ENCODE results near the gene MPV17.
"Not testable (repeated sequence)": the region's sequence is repeated elsewhere in the genome, so short reads cannot be mapped to it uniquely, and the experiment has no call there.

The MPV17 gene

GRCh38 chr2:27322301-27322765 lies 564 bp downstream of the MPV17 start:
- DNase-seq (ENCODE audit: low read depth) = peak; percentile 37

GRCh38 chr2:27320958-27321543 lies 1.8 kb downstream of the MPV17 start:
- DNase-seq (ENCODE audit: low read depth) = no peak

- not testable (repeated sequence) for DNase-seq (ENCODE audit: low read depth)
Observed at GRCh38 chr2:27319839-27320238, 3.1 kb downstream of the MPV17 start.

GRCh38 chr2:27316655-27317412 lies 6.1 kb downstream of the MPV17 start:
- no peak for DNase-seq (ENCODE audit: low read depth)

GRCh38 chr2:27315122-27315521 lies 7.8 kb downstream of the MPV17 start:
- DNase-seq (ENCODE audit: low read depth) = no peak

- no peak for DNase-seq (ENCODE audit: low read depth)
Observed at GRCh38 chr2:27314709-27315108, 8.2 kb downstream of the MPV17 start.

- DNase-seq (ENCODE audit: low read depth) = no peak
Observed at GRCh38 chr2:27313882-27314645, 8.8 kb downstream of the MPV17 start.

GRCh38 chr2:27312152-27312551 lies 10.7 kb downstream of the MPV17 start:
- DNase-seq (ENCODE audit: low read depth) = no peak

- no peak for DNase-seq (ENCODE audit: low read depth)
Observed at GRCh38 chr2:27309651-27310050, 13.2 kb downstream of the MPV17 start.

- DNase-seq (ENCODE audit: low read depth) = no peak
Observed at GRCh38 chr2:27308359-27308881, 14.5 kb downstream of the MPV17 start, which contains the start of gene UCN. TSS of gene UCN (minus strand) at chr2:27308445. CDS start at chr2:27307895, 550 bp downstream.

GRCh38 chr2:27307545-27308358 lies 15.1 kb downstream of the MPV17 start:
- no peak for DNase-seq (ENCODE audit: low read depth)

- no peak for DNase-seq (ENCODE audit: low read depth)
Observed at GRCh38 chr2:27307287-27307544, 15.7 kb downstream of the MPV17 start.

GRCh38 chr2:27306573-27307286 lies 16.2 kb downstream of the MPV17 start:
- no peak for DNase-seq (ENCODE audit: low read depth)

- no peak for DNase-seq (ENCODE audit: low read depth)
Observed at GRCh38 chr2:27306136-27306535, 16.8 kb downstream of the MPV17 start.

- DNase-seq (ENCODE audit: low read depth) = no peak
Observed at GRCh38 chr2:27305516-27305915, 17.4 kb downstream of the MPV17 start.

- DNase-seq (ENCODE audit: low read depth) = no peak
Observed at GRCh38 chr2:27304488-27305240, 18.2 kb downstream of the MPV17 start.

GRCh38 chr2:27303093-27304025 lies 19.5 kb downstream of the MPV17 start:
- DNase-seq (ENCODE audit: low read depth) = peak; percentile 52

- DNase-seq (ENCODE audit: low read depth) = not testable (repeated sequence)
Observed at GRCh38 chr2:27300606-27301005, 22.3 kb downstream of the MPV17 start.

GRCh38 chr2:27298391-27299080 lies 24.4 kb downstream of the MPV17 start:
- DNase-seq (ENCODE audit: low read depth) = no peak

Measured in CMK (cell line).